T-helper 2 cell treated with Interferon-gamma antibody and Interleukin-4, amounts not matched to agents 5 μg/mL and 100 μg/mL, for 36 hours (primary cell): ENCODE results near the gene OR5K1.

ENCODE experiments used
- DNase-seq: peaks from one replicate; pipeline ENCODE4 v3.0.0; 2021; ENCODE audit warnings: low spot score
- H3K27ac Mint-ChIP-seq: one replicate; pipeline ENCODE4 v1.8.0; 2021; ENCODE audit warnings: mild to moderate bottlenecking, mixed read lengths
- H3K27me3 Mint-ChIP-seq: one replicate; pipeline ENCODE4 v1.8.0; 2021; ENCODE audit warnings: low read depth, mixed read lengths
- H3K36me3 Mint-ChIP-seq: one replicate; pipeline ENCODE4 v1.8.0; 2021; ENCODE audit warnings: low read depth, mixed read lengths
- H3K4me1 Mint-ChIP-seq: one replicate; pipeline ENCODE4 v1.8.0; 2021; ENCODE audit warnings: low read depth, mixed read lengths
- H3K4me3 Mint-ChIP-seq: one replicate; pipeline ENCODE4 v1.8.0; 2022; ENCODE audit warnings: mild to moderate bottlenecking, moderate library complexity, mixed read lengths
- H3K9me3 Mint-ChIP-seq: one replicate; pipeline ENCODE4 v1.8.0; 2021; ENCODE audit warnings: mixed read lengths

Gene OR5K1

GRCh38 chr3:98497381-98497780 is 34.4 kb downstream of the OR5K1 start, which contains the start of gene OR5K2:
OR5K2 (plus strand) TSS chr3:98497681; CDS start chr3:98497681, 0 bp downstream.
- Mint-ChIP-seq H3K4me3 (no peak within 1 kb of the TSS), H3K27ac (no peak within 1 kb of the TSS), H3K4me1 (peaks cover 4% of the 10 kb centered on the region), H3K36me3 (peaks cover 16% of the 10 kb centered on the region), H3K9me3 (no peaks in the 10 kb centered on the region), H3K27me3 (peaks cover 20% of the 10 kb centered on the region)
- no peak for DNase-seq

GRCh38 chr3:98500019-98500418 is 37.0 kb downstream of the OR5K1 start:
- no peak overlapping the region for H3K27ac Mint-ChIP-seq

GRCh38 chr3:98501270-98501669 is 38.3 kb downstream of the OR5K1 start:
- no peak for DNase-seq
- Mint-ChIP-seq H3K27ac (peak overlapping the region; percentile 66), H3K36me3 (peaks cover 27% of the 10 kb centered on the region), H3K27me3 (no peaks in the 10 kb centered on the region), H3K4me3 (no peak overlapping the region), H3K9me3 (no peaks in the 10 kb centered on the region), H3K4me1 (peaks cover 12% of the 10 kb centered on the region)

More at GRCh38 chr3:98500019-98500418, 37.0 kb downstream of the OR5K1 start:
- peaks cover 22% of the 10 kb centered on the region for H3K36me3 Mint-ChIP-seq
- peaks cover 12% of the 10 kb centered on the region for H3K4me1 Mint-ChIP-seq
- no peak overlapping the region for H3K4me3 Mint-ChIP-seq
- no peak for DNase-seq
- no peaks in the 10 kb centered on the region for H3K9me3 Mint-ChIP-seq
- peaks cover 1% of the 10 kb centered on the region for H3K27me3 Mint-ChIP-seq

GRCh38 chr3:98501863-98502576 is 39.0 kb downstream of the OR5K1 start:
- Mint-ChIP-seq H3K9me3 (no peaks in the 10 kb centered on the region), H3K36me3 (peaks cover 34% of the 10 kb centered on the region), H3K4me1 (peaks cover 12% of the 10 kb centered on the region), H3K27me3 (no peaks in the 10 kb centered on the region), H3K27ac (no peak overlapping the region), H3K4me3 (no peak overlapping the region)
- no peak for DNase-seq

- DNase-seq: no peak
- peaks cover 46% of the 10 kb centered on the region for H3K36me3 Mint-ChIP-seq
- H3K4me1 Mint-ChIP-seq: peaks cover 24% of the 10 kb centered on the region
- H3K9me3 Mint-ChIP-seq: no peaks in the 10 kb centered on the region
- H3K4me3 Mint-ChIP-seq: no peak overlapping the region
- no peaks in the 10 kb centered on the region for H3K27me3 Mint-ChIP-seq
- H3K27ac Mint-ChIP-seq: no peak overlapping the region
Observed at GRCh38 chr3:98504539-98504938, 41.5 kb downstream of the OR5K1 start.

GRCh38 chr3:98508582-98508981 is 45.6 kb downstream of the OR5K1 start:
- H3K36me3 Mint-ChIP-seq: peaks cover 62% of the 10 kb centered on the region
- H3K4me1 Mint-ChIP-seq: peaks cover 33% of the 10 kb centered on the region
- H3K27ac Mint-ChIP-seq: peak overlapping the region; percentile 12
- H3K4me3 Mint-ChIP-seq: no peak overlapping the region
- no peaks in the 10 kb centered on the region for H3K9me3 Mint-ChIP-seq
- no peaks in the 10 kb centered on the region for H3K27me3 Mint-ChIP-seq
- no peak for DNase-seq

GRCh38 chr3:98512576-98512975 is 49.6 kb downstream of the OR5K1 start:
- Mint-ChIP-seq H3K27me3 (no peaks in the 10 kb centered on the region), H3K36me3 (peaks cover 81% of the 10 kb centered on the region), H3K9me3 (no peaks in the 10 kb centered on the region), H3K27ac (no peak overlapping the region), H3K4me3 (no peak overlapping the region), H3K4me1 (peaks cover 61% of the 10 kb centered on the region)
- DNase-seq: no peak

GRCh38 chr3:98513091-98513511 is 50.1 kb downstream of the OR5K1 start:
- peaks cover 63% of the 10 kb centered on the region for H3K4me1 Mint-ChIP-seq
- peaks cover 82% of the 10 kb centered on the region for H3K36me3 Mint-ChIP-seq
- no peak overlapping the region for H3K27ac Mint-ChIP-seq
- no peaks in the 10 kb centered on the region for H3K27me3 Mint-ChIP-seq
- H3K4me3 Mint-ChIP-seq: no peak overlapping the region
- DNase-seq: no peak
- no peaks in the 10 kb centered on the region for H3K9me3 Mint-ChIP-seq

- H3K4me3 Mint-ChIP-seq: no peak overlapping the region
- H3K27ac Mint-ChIP-seq: no peak overlapping the region
- peaks cover 63% of the 10 kb centered on the region for H3K4me1 Mint-ChIP-seq
- no peak for DNase-seq
- peaks cover 82% of the 10 kb centered on the region for H3K36me3 Mint-ChIP-seq
- H3K9me3 Mint-ChIP-seq: no peaks in the 10 kb centered on the region
- no peaks in the 10 kb centered on the region for H3K27me3 Mint-ChIP-seq
Observed at GRCh38 chr3:98513736-98514135, 50.7 kb downstream of the OR5K1 start.

- no peaks in the 10 kb centered on the region for H3K27me3 Mint-ChIP-seq
- no peaks in the 10 kb centered on the region for H3K9me3 Mint-ChIP-seq
- DNase-seq: no peak
- peak overlapping the region; percentile 47 for H3K27ac Mint-ChIP-seq
- peaks cover 85% of the 10 kb centered on the region for H3K36me3 Mint-ChIP-seq
- peaks cover 65% of the 10 kb centered on the region for H3K4me1 Mint-ChIP-seq
- peak overlapping the region; percentile 20 for H3K4me3 Mint-ChIP-seq
Observed at GRCh38 chr3:98514948-98515347, 51.9 kb downstream of the OR5K1 start.

- H3K9me3 Mint-ChIP-seq: no peaks in the 10 kb centered on the region
- DNase-seq: no peak
- peaks cover 60% of the 10 kb centered on the region for H3K4me1 Mint-ChIP-seq
- H3K27me3 Mint-ChIP-seq: no peaks in the 10 kb centered on the region
- peaks cover 82% of the 10 kb centered on the region for H3K36me3 Mint-ChIP-seq
- H3K4me3 Mint-ChIP-seq: peak overlapping the region; percentile 92
- peak overlapping the region; percentile 76 for H3K27ac Mint-ChIP-seq
Observed at GRCh38 chr3:98518816-98519215, 55.8 kb downstream of the OR5K1 start.

GRCh38 chr3:98519351-98519750 is 56.4 kb downstream of the OR5K1 start:
- Mint-ChIP-seq H3K4me1 (peaks cover 60% of the 10 kb centered on the region), H3K4me3 (peak overlapping the region; percentile 92), H3K27ac (peak overlapping the region; percentile 76), H3K36me3 (peaks cover 82% of the 10 kb centered on the region), H3K9me3 (no peaks in the 10 kb centered on the region), H3K27me3 (no peaks in the 10 kb centered on the region)
- no peak for DNase-seq

- Mint-ChIP-seq H3K27me3 (no peaks in the 10 kb centered on the region), H3K27ac (peak overlapping the region; percentile 92), H3K4me1 (peaks cover 58% of the 10 kb centered on the region), H3K4me3 (peak overlapping the region; percentile 92), H3K9me3 (no peaks in the 10 kb centered on the region), H3K36me3 (peaks cover 73% of the 10 kb centered on the region)
- DNase-seq: peak; percentile 68
Observed at GRCh38 chr3:98521897-98522543, 59.0 kb downstream of the OR5K1 start.
